Lung (tissue), 12 donors: ENCODE data around the gene LRRC71. TPM values are rescaled to one million over a fixed set of nuclear protein-coding genes. Genes with fewer than 3 reads are reported as not detected.

Experiments
- ATAC-seq: fragments of 200-7000 bp; cut with Tn5 transposase; one replicate; pipeline ENCODE4 v1.9.1; 2020; ENCODE audit warnings: moderate number of reproducible peaks; ENCODE audit not compliant: insufficient read depth, low FRiP score
- DNase-seq, 3 donors: peaks; one replicate each; pipeline ENCODE4 v3.0.0-alpha.2; 2013 to 2017
- H3K27ac ChIP-seq, 2 donors: one replicate each; pipeline ENCODE4 v1.5.1; 2013; ENCODE audit warnings: mild to moderate bottlenecking in 2 of 2, moderate library complexity in 2 of 2, control low read depth in 1 of 2, inconsistent platforms in 1 of 2, low read depth in 1 of 2, low read length in 1 of 2
- H3K27me3 ChIP-seq, 3 donors: one replicate each; pipeline ENCODE4 v1.5.1; 2013; ENCODE audit warnings: low read length in 2 of 3; ENCODE audit not compliant: control insufficient read depth in 3 of 3, insufficient read depth in 3 of 3
- H3K36me3 ChIP-seq, 4 donors: one replicate each; pipeline ENCODE4 v1.5.1; 2013; ENCODE audit warnings: low read length in 4 of 4, mild to moderate bottlenecking in 1 of 4, moderate library complexity in 1 of 4; ENCODE audit not compliant: control insufficient read depth in 4 of 4, insufficient read depth in 4 of 4
- H3K4me1 ChIP-seq, 5 donors: one replicate each; pipeline ENCODE4 v1.5.1; 2013; ENCODE audit warnings: low read length in 5 of 5, mild to moderate bottlenecking in 2 of 5, moderate library complexity in 1 of 5; ENCODE audit not compliant: control insufficient read depth in 5 of 5, insufficient read depth in 5 of 5
- H3K4me3 ChIP-seq: one replicate; pipeline ENCODE4 v1.5.1; 2013; ENCODE audit warnings: mild to moderate bottlenecking, control low read depth, moderate library complexity
- H3K9ac ChIP-seq, 2 donors: one replicate each; pipeline ENCODE4 v1.5.1; 2013; ENCODE audit warnings: low read length in 2 of 2, control low read depth in 1 of 2; ENCODE audit not compliant: insufficient read depth in 1 of 2
- H3K9me3 ChIP-seq, 4 donors: one replicate each; pipeline ENCODE4 v1.5.1; 2013; ENCODE audit warnings: low read length in 3 of 4, mild to moderate bottlenecking in 1 of 4, moderate library complexity in 1 of 4; ENCODE audit not compliant: control insufficient read depth in 4 of 4, insufficient read depth in 3 of 4
- WGBS, 2 donors: extraction: QIAGEN DNeasy Blood & Tissue Kit; methylation state at CpG; one replicate each; pipeline ENCODE4 v1.1.7; 2013; 5-methylcytosine and 5-hydroxymethylcytosine counted together
- polyA plus RNA-seq, 2 donors: library from polyadenylated mRNA; stranded (reverse); fragments of 200-250 nt; gene quantifications; one replicate each; pipeline ENCODE4 v1.2.1, GENCODE V29; 2013
- total RNA-seq, 2 donors: library from RNA; depleted of rRNA in 1 of 2; stranded (reverse); fragments of >200 nt in 1 of 2; gene quantifications; one replicate each; pipeline ENCODE4 v1.2.1, GENCODE V29; 2014 to 2021
- TF ChIP-seq, protein P1 (sequence below): IDR thresholded peaks from 2 replicates; pipeline ENCODE4 v1.5.1; 2012; ENCODE audit warnings: mild to moderate bottlenecking; ENCODE audit errors: control extremely low read depth, extremely low read depth
- donor health status: control.
- donor health status: control.
- donor health status: Bipolar disorder and iron deficiency.
- donor health status: healthy.
- donor health status: DM: yes; HTN: yes; CAD: no.

LRRC71 gene
- total and polyA plus RNA-seq, 4 donors: 3.4 to 17.2 (median 4.2) TPM

DNA sequence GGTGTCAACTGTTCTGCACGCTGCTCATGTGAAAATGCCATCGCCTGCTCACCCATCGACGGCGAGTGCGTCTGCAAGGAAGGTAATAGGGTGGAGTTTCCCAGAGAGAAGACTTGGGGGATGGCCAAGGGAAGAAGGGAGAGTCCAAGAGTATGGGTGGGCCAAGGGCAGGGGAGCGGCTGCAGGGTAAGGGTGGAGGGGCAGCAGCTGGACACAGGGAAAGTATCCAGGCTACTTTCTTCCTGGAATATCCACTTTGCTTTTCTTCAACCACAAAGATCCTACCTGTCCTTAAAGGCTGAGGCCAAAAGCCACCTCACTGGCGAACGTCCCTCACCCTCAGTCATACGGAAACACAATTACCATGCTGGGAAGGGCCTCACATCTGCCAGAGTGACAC, 11.5 kb upstream of the LRRC71 start:
- peaks cover 0 to 32% (median 17%) of the 10 kb centered on the region in 4 donors for H3K36me3 ChIP-seq
- WGBS, 2 donors: 60 to 78% methylated on average over 10 of the region's 10 CpGs

DNA sequence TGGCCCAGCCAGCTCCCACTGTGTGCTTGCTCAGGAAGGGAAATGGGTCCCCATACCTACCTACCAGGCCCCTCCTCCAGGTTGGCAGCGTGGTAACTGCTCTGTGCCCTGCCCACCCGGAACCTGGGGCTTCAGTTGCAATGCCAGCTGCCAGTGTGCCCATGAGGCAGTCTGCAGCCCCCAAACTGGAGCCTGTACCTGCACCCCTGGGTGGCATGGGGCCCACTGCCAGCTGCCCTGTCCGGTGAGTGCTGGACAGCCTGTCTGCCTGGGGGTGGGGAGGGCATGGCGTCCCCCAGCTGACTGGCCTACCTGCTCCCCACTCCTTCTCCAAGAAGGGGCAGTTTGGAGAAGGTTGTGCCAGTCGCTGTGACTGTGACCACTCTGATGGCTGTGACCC, 10.8 kb upstream of the LRRC71 start:
- Histone ChIP-seq H3K4me3 (no peak overlapping the region), H3K27me3 (peaks cover 0 to 31% (median 0%) of the 10 kb centered on the region in 3 donors), H3K9ac (no peak overlapping the region), H3K4me1 (peaks cover 0 to 21% (median 12%) of the 10 kb centered on the region in 5 donors), H3K9me3 (no peaks in the 10 kb centered on the region), H3K36me3 (peaks cover 0 to 32% (median 21%) of the 10 kb centered on the region in 4 donors), H3K27ac (no peak overlapping the region)
- TF ChIP-seq, protein P1, sequence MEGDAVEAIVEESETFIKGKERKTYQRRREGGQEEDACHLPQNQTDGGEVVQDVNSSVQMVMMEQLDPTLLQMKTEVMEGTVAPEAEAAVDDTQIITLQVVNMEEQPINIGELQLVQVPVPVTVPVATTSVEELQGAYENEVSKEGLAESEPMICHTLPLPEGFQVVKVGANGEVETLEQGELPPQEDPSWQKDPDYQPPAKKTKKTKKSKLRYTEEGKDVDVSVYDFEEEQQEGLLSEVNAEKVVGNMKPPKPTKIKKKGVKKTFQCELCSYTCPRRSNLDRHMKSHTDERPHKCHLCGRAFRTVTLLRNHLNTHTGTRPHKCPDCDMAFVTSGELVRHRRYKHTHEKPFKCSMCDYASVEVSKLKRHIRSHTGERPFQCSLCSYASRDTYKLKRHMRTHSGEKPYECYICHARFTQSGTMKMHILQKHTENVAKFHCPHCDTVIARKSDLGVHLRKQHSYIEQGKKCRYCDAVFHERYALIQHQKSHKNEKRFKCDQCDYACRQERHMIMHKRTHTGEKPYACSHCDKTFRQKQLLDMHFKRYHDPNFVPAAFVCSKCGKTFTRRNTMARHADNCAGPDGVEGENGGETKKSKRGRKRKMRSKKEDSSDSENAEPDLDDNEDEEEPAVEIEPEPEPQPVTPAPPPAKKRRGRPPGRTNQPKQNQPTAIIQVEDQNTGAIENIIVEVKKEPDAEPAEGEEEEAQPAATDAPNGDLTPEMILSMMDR: no peak
- DNase-seq (no peak), ATAC-seq (no peak)
- 68 to 86% methylated on average over 5 of the region's 5 CpGs for WGBS, 2 donors

More for the DNA sequence above, 11.5 kb upstream of the LRRC71 start:
- peaks cover 0 to 31% (median 0%) of the 10 kb centered on the region in 3 donors for H3K27me3 ChIP-seq
- TF ChIP-seq, protein P1: no peak
- no peak for DNase-seq
- H3K4me3 ChIP-seq: no peak overlapping the region
- peaks cover 0 to 23% (median 12%) of the 10 kb centered on the region in 5 donors for H3K4me1 ChIP-seq
- no peak overlapping the region for H3K27ac ChIP-seq
- ATAC-seq: no peak
- no peaks in the 10 kb centered on the region for H3K9me3 ChIP-seq
- H3K9ac ChIP-seq: no peak overlapping the region

DNA sequence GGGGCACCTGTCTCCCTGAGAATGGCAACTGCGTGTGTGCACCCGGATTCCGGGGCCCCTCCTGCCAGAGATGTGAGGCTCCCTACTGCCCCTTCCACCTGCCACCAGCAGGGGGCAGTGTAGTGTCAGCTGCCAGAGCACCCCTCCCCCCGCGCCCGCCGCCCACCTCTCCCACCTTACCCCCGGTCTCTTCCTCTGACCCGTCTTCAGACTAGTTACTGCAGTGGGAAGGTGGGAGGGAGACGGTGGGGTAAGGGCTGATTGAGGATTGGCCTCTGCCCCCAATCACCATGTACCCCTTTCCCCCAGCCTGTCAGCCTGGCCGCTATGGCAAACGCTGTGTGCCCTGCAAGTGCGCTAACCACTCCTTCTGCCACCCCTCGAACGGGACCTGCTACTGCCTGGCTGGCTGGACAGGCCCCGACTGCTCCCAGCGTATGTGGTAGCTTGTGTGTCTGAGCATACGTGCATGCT, 10.1 kb upstream of the LRRC71 start:
- H3K36me3 ChIP-seq: peaks cover 0 to 35% (median 25%) of the 10 kb centered on the region in 4 donors
- H3K9ac ChIP-seq: no peak overlapping the region
- 54 to 66% methylated on average over 18 of the region's 18 CpGs for WGBS, 2 donors
- H3K4me3 ChIP-seq: no peak overlapping the region
- peaks cover 0 to 31% (median 0%) of the 10 kb centered on the region in 3 donors for H3K27me3 ChIP-seq
- peak in 1 of 3 donors; percentile 40 for DNase-seq
- TF ChIP-seq, protein P1: peak; percentile 21
- H3K4me1 ChIP-seq: peaks cover 0 to 19% (median 12%) of the 10 kb centered on the region in 5 donors
- no peak for ATAC-seq
- no peak overlapping the region for H3K27ac ChIP-seq
- H3K9me3 ChIP-seq: peaks cover 0 to under 1% (median 0%) of the 10 kb centered on the region in 4 donors
